ENCODE data around the gene ZHX3. TPM values are rescaled to one million over a fixed set of nuclear protein-coding genes. Genes with fewer than 3 reads are reported as not detected.

ZHX3 gene
- total RNA-seq, 1 experiment from 2014 or later = 21.5 TPM

DNA sequence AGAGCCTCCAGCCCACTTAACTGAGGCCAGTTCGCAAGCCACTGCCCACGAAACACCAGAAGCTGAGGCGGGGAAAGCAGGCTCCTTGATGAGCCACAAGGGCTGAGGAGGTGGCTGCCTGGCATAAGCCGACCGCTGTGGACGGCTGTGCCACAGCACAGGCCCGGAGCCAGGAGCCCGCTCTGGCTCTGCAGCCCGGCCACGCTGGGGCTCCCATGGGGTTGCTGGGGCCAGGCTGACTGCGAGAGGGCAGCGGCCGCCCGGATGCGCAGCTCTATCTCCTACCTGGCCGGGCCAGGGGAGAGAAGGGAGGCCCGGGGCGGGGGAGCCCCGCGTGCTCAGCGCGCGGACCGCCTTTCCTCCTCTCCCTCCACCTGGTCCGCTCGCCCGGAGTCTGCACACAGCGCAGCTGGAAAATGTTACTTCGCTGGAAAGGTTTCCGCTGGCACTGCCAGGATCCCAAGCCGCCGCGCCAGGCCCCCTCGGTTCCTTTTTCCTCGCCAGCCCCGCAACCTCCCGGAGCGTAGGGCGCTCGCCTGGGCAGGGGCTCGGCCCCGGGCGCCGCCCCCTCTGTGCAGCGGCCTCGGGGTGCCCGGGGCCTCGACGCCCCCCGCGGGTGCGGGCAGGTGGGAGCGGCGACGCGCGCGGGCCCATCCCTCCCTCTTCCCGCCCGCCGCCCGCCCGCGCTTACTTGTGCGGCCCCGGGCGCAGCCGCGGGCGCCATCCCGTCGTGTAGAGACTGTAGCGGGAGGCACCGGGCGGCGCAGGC lies 48.4 kb upstream of the ZHX3 start:
- H4K20me1 ChIP-seq (ENCODE audit: insufficient read depth) = no peaks in the 10 kb centered on the region
- ChIA-PET CTCF (no interaction called here), POLR2A (ENCODE audit: unreplicated experiment) (no interaction called here)
- no peak overlapping the region for H2AFZ ChIP-seq
- no TSS peak for BruUV-seq (replicated peaks)
- H3K9me3 ChIP-seq (ENCODE audit: insufficient read depth, low read depth) = no peaks in the 10 kb centered on the region
- no peaks in the 10 kb centered on the region for H3K9me2 ChIP-seq (ENCODE audit: insufficient read depth)
- intact Hi-C loops (cut with micrococcal nuclease; ENCODE audit: unreplicated experiment) = no loop called here
- no peaks in the 10 kb centered on the region for H3F3A ChIP-seq (ENCODE audit: insufficient read depth, low read depth)
- H3K79me2 ChIP-seq (ENCODE audit: low read depth) = no peaks in the 10 kb centered on the region
- no peak overlapping the region for H3K4me3 ChIP-seq
- no peak overlapping the region for H3K27ac ChIP-seq
- no peak overlapping the region for H3K4me2 ChIP-seq
- H3K36me3 ChIP-seq (ENCODE audit: low read depth) = no peaks in the 10 kb centered on the region
- DNase-seq = no peak
- no peaks in the 10 kb centered on the region for H3K4me1 ChIP-seq (replicated peaks; ENCODE audit: insufficient read depth)
- no peak for TF ChIP-seq EZH2 (IDR thresholded peaks at IDR 0.05; ENCODE audit: low read depth)
- TF ChIP-seq, protein P1, sequence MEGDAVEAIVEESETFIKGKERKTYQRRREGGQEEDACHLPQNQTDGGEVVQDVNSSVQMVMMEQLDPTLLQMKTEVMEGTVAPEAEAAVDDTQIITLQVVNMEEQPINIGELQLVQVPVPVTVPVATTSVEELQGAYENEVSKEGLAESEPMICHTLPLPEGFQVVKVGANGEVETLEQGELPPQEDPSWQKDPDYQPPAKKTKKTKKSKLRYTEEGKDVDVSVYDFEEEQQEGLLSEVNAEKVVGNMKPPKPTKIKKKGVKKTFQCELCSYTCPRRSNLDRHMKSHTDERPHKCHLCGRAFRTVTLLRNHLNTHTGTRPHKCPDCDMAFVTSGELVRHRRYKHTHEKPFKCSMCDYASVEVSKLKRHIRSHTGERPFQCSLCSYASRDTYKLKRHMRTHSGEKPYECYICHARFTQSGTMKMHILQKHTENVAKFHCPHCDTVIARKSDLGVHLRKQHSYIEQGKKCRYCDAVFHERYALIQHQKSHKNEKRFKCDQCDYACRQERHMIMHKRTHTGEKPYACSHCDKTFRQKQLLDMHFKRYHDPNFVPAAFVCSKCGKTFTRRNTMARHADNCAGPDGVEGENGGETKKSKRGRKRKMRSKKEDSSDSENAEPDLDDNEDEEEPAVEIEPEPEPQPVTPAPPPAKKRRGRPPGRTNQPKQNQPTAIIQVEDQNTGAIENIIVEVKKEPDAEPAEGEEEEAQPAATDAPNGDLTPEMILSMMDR (conservative IDR thresholded peaks at IDR 0.05) = no peak
- H3K27me3 ChIP-seq (ENCODE audit: insufficient read depth, low read depth) = peaks cover under 1% of the 10 kb centered on the region; the same call in 1 of the 2 replicates

DNA sequence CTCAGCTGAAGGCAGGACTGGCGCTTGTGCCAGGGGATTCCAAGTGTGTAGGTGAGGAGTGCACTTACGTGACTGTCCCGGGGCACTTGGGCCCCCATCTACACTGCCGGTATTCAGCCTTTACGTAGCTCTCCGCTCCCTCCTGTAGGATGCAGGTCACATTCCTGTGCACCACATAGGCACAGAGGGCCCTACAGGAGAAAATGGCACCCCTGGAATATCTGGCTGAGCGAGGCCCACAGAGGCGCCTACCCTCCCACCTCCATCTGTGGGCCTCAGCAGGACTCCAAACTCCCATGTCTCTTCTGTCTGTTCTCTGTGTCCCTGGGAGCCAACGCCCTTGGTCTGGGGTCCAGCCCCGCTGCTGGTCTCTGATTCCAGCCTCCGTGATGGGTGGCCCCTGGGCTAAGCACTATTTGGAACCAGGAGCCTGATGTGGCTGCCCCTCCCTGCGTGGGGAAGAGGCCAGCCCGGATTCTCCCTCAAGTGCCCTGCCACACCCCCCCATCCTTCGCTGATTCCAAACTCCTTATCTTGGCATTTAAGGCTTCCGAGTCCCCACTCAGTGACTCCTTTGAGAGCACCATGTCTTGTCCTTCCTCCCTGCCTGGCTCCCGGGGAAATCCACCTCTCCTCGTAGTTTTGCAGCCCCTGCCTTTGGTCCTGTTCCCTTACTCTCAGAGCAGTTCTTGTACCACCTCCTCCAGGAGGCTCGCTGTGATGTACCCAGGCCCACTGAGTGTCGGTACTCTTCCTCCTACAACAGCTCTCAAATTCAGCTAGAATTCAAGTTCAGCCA lies 47.6 kb upstream of the ZHX3 start:
- Histone ChIP-seq H3K27ac (no peak overlapping the region), H3K4me3 (no peak overlapping the region), H3K9me2 (ENCODE audit: insufficient read depth) (no peaks in the 10 kb centered on the region), H3K36me3 (ENCODE audit: low read depth) (no peaks in the 10 kb centered on the region), H3K9me3 (ENCODE audit: insufficient read depth, low read depth) (no peaks in the 10 kb centered on the region), H3F3A (ENCODE audit: insufficient read depth, low read depth) (no peaks in the 10 kb centered on the region), H3K4me2 (no peak overlapping the region), H3K27me3 (ENCODE audit: insufficient read depth, low read depth) (no peaks in the 10 kb centered on the region; the same call in 1 of the 2 replicates), H3K4me1 (replicated peaks; ENCODE audit: insufficient read depth) (no peaks in the 10 kb centered on the region), H2AFZ (no peak overlapping the region), H3K79me2 (ENCODE audit: low read depth) (no peaks in the 10 kb centered on the region), H4K20me1 (ENCODE audit: insufficient read depth) (no peaks in the 10 kb centered on the region)
- BruUV-seq (replicated peaks) = no TSS peak
- no peak for DNase-seq
- TF ChIP-seq EZH2 (IDR thresholded peaks at IDR 0.05; ENCODE audit: low read depth) = no peak
- TF ChIP-seq, protein P1 (conservative IDR thresholded peaks at IDR 0.05) = no peak
- intact Hi-C loops (cut with micrococcal nuclease; ENCODE audit: unreplicated experiment) = no loop called here
- ChIA-PET POLR2A (ENCODE audit: unreplicated experiment) (no interaction called here), CTCF (no interaction called here)

DNA sequence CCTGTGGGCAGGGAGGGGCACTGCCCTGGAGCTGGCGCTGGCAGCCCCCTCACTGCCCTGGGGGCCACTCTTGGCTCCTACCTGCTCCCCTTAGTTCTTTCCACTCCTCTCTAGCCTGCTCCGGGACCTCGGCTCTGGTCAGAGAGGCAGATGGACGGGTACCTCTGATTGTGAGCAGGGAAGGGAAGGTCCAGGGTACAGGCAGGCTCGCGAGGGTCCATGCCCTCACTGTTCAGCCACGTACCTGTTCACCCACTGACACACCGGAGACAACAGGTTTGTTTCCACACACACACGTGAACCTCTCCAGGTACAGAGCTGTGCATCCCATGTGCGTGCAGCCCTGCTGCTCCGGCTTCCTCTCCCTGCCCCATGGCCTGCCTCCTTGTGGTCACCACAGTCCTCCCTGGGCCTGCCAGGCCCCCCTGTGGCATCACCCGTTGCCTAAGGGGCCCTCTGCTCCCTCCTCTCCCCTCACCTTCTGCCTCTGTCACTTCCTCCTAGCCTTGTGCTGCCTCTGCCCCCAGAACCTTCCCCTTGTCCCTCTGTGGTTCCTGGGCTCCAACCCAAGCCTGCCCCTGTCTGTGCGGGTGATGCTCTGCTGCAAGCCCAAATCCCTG lies 46.8 kb upstream of the ZHX3 start:
- Histone ChIP-seq H3K79me2 (ENCODE audit: low read depth) (no peaks in the 10 kb centered on the region), H3F3A (ENCODE audit: insufficient read depth, low read depth) (no peaks in the 10 kb centered on the region), H3K36me3 (ENCODE audit: low read depth) (no peaks in the 10 kb centered on the region), H3K4me3 (no peak overlapping the region), H3K4me1 (replicated peaks; ENCODE audit: insufficient read depth) (no peaks in the 10 kb centered on the region), H3K9me3 (ENCODE audit: insufficient read depth, low read depth) (no peaks in the 10 kb centered on the region), H3K27ac (no peak overlapping the region), H3K27me3 (ENCODE audit: insufficient read depth, low read depth) (no peaks in the 10 kb centered on the region; the same call in 1 of the 2 replicates), H3K9me2 (ENCODE audit: insufficient read depth) (no peaks in the 10 kb centered on the region), H3K4me2 (no peak overlapping the region), H4K20me1 (ENCODE audit: insufficient read depth) (no peaks in the 10 kb centered on the region), H2AFZ (no peak overlapping the region)
- DNase-seq = no peak
- ChIA-PET POLR2A (ENCODE audit: unreplicated experiment) (no interaction called here), CTCF (no interaction called here)
- intact Hi-C loops (cut with micrococcal nuclease; ENCODE audit: unreplicated experiment) = no loop called here
- TF ChIP-seq EZH2 (IDR thresholded peaks at IDR 0.05; ENCODE audit: low read depth) = no peak
- TF ChIP-seq, protein P1 (conservative IDR thresholded peaks at IDR 0.05) = no peak
- no TSS peak for BruUV-seq (replicated peaks)

Data from PC-9 (cell line).